CD4-positive, alpha-beta T cell (primary cell): ENCODE results near the gene INPPL1. TPM values are rescaled to one million over a fixed set of nuclear protein-coding genes. Genes with fewer than 3 reads are reported as not detected.
A peak's percentile ranks its signal among the peaks of the same experiment; 100 is the strongest.

ENCODE experiments used
- ATAC-seq: fragments of 200-7000 bp; cut with Tn5 transposase; one replicate; pipeline ENCODE4 v1.10.0; 2022; ENCODE audit warnings: mild to moderate bottlenecking; ENCODE audit not compliant: poor library complexity
- CTCF ChIA-PET: fragments of 350-600 bp; sonication (Branson Sonifier 250); formaldehyde crosslinking; loops from one replicate; lab custom pipeline; 2021; ENCODE audit warnings: antibody characterized with exemption, inconsistent platforms; lab: Charles Lee
- POLR2A ChIA-PET: fragments of 350-600 bp; sonication (Branson Sonifier 250); formaldehyde crosslinking; loops from one replicate; lab custom pipeline; 2021; ENCODE audit warnings: antibody characterized with exemption, inconsistent platforms; lab: Charles Lee
- DNase-seq, 14 experiments: peaks; one replicate each; pipeline ENCODE4 v3.0.0-alpha.2; 2013 to 2020; ENCODE audit warnings: mixed read lengths in 2 of 14
- H3K27ac ChIP-seq, 2 donors: one replicate each; pipeline versions ENCODE4 v1.5.1 to v1.7.0; 2013; ENCODE audit warnings: low read length in 2 of 2, low read depth in 1 of 2, mild to moderate bottlenecking in 1 of 2
- H3K27me3 ChIP-seq, 2 experiments: 1 replicate in 1 of 2; 2 replicates in 1 of 2; pipeline versions ENCODE4 v1.6.1 to v1.7.0; 2013; ENCODE audit warnings: low read length in 2 of 2, control low read depth in 1 of 2, mild to moderate bottlenecking in 1 of 2, moderate library complexity in 1 of 2; ENCODE audit not compliant: insufficient read depth in 2 of 2, control insufficient read depth in 1 of 2
- H3K36me3 ChIP-seq: one replicate; pipeline ENCODE4 v1.6.1; 2013; ENCODE audit warnings: low read length, control low read depth; ENCODE audit not compliant: insufficient read depth
- H3K4me1 ChIP-seq: one replicate; pipeline ENCODE4 v1.6.1; 2013; ENCODE audit warnings: low read length, control low read depth; ENCODE audit not compliant: insufficient read depth
- H3K4me3 ChIP-seq: one replicate; pipeline ENCODE4 v1.5.1; 2013; ENCODE audit warnings: mild to moderate bottlenecking, low read length, moderate library complexity
- H3K9me3 ChIP-seq, 2 experiments: 1 replicate in 1 of 2; 2 replicates in 1 of 2; pipeline versions ENCODE4 v1.6.1 to v1.7.0; 2013; ENCODE audit warnings: low read length in 2 of 2, mild to moderate bottlenecking in 2 of 2, control low read depth in 1 of 2, moderate library complexity in 1 of 2; ENCODE audit not compliant: control insufficient read depth in 1 of 2, insufficient read depth in 1 of 2
- H3K27ac Mint-ChIP-seq: one replicate; pipeline ENCODE4 v1.8.0; 2020; ENCODE audit warnings: mixed read lengths
- H3K27me3 Mint-ChIP-seq: one replicate; pipeline ENCODE4 v1.8.0; 2021; ENCODE audit warnings: mixed read lengths
- H3K36me3 Mint-ChIP-seq: one replicate; pipeline ENCODE4 v1.8.0; 2021; ENCODE audit warnings: low read depth, mixed read lengths
- H3K4me1 Mint-ChIP-seq: one replicate; pipeline ENCODE4 v1.8.0; 2021; ENCODE audit warnings: low read depth, mixed read lengths
- H3K4me3 Mint-ChIP-seq: one replicate; pipeline ENCODE4 v1.8.0; 2020; ENCODE audit warnings: mild to moderate bottlenecking, mixed read lengths
- H3K9me3 Mint-ChIP-seq: one replicate; pipeline ENCODE4 v1.8.0; 2020; ENCODE audit warnings: mixed read lengths
- intact Hi-C, 2 experiments: fragments of 100-400 bp; cut with DNase I in 1 of 2; cut with micrococcal nuclease in 1 of 2; formaldehyde crosslinking; loops; one replicate each; pipeline versions ENCODE4 v1.15.1 to v1.9.0; 2023 to 2025; cut with DNase I, micrococcal nuclease
- total RNA-seq, 174 experiments: library from RNA in 2 of 174; stranded (reverse) in 2 of 174; gene quantifications; one replicate each; pipeline ENCODE4 v1.2.3 and lab custom pipeline; 2021 to 2026
- TF ChIP-seq, protein P1 (sequence below): fragments of 200-600 bp; IDR thresholded peaks from one replicate; pipeline ENCODE4 v1.8.0; 2022; ENCODE audit warnings: antibody characterized with exemption, mild to moderate bottlenecking

Gene INPPL1
- total RNA-seq, 2 experiments from 2014 or later: 124 to 128 TPM

DNA sequence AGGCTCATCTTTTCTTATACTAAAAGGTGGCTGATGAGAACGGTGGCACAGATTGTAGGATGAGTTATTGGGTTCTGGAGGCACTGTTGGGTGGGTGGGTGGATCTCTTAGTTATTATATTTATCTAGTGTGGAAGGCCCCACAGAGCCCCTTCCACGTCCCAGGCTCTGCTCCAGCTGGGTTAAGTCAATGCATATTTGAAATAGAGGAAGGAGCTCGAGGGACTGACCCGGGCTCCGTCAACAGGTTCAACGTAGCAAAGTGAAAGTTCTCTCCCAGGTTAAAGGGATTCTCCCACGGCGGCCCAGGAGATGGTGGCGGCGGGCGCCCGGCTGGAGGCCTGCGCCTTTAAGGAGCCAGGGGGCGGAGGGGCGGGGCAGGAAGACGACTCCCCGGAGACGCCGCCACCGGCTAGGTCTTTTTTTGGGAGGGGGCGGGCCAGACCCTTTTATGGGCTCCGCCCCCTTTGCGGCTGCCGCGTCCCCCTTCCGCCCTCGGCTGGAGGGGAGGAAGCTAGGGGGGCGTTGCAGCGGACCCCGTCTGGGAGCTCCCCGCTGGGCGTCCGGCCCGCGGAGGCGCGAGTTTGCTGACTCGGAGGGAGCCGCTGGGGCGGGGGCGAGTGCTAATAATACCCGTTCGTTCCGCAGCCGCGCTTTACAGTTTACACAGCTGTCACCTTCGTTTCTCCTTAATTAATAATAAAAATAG lies 1.5 kb upstream of the INPPL1 start:
- Mint-ChIP-seq H3K4me3 (peak overlapping the region; percentile 98), H3K4me1 (peaks cover 32% of the 10 kb centered on the region), H3K9me3 (no peaks in the 10 kb centered on the region), H3K27ac (peak overlapping the region; percentile 95), H3K36me3 (peaks cover 15% of the 10 kb centered on the region), H3K27me3 (no peaks in the 10 kb centered on the region)
- intact Hi-C loops: loop anchor here (1.0 to 10.0 kb wide), 10 partner anchors 108 to 1422 kb away; partner anchors contain the start of genes ANAPC15 (in 2 of the 2), ATG16L2 (in 1 of the 2), CLPB (in 1 of the 2) and FCHSD2 (in 1 of the 2)
- peaks cover 4% of the 10 kb centered on the region for H3K36me3 ChIP-seq
- H3K4me1 ChIP-seq: peaks cover 35% of the 10 kb centered on the region
- H3K27ac ChIP-seq: peak overlapping the region; percentile 71 to 75
- no peaks in the 10 kb centered on the region for H3K27me3 ChIP-seq
- peak; percentile 76 for ATAC-seq
- no peaks in the 10 kb centered on the region for H3K9me3 ChIP-seq
- POLR2A ChIA-PET: interaction anchor here (0.9 to 3.8 kb wide), 10 partner anchors 14 to 1424 kb away, joined by 3 to 29 read pairs (median 4); partner anchors contain the start of genes ANAPC15, CLPB, RNF121 and XNDC1N
- peak; percentile 83 to 97 (median 94) for DNase-seq
- CTCF ChIA-PET: interaction anchor here (1.0 to 1.9 kb wide), 4 partner anchors 11 to 208 kb away, joined by 3 to 4 read pairs (median 4); no protein-coding TSS in a partner anchor
- TF ChIP-seq, protein P1, sequence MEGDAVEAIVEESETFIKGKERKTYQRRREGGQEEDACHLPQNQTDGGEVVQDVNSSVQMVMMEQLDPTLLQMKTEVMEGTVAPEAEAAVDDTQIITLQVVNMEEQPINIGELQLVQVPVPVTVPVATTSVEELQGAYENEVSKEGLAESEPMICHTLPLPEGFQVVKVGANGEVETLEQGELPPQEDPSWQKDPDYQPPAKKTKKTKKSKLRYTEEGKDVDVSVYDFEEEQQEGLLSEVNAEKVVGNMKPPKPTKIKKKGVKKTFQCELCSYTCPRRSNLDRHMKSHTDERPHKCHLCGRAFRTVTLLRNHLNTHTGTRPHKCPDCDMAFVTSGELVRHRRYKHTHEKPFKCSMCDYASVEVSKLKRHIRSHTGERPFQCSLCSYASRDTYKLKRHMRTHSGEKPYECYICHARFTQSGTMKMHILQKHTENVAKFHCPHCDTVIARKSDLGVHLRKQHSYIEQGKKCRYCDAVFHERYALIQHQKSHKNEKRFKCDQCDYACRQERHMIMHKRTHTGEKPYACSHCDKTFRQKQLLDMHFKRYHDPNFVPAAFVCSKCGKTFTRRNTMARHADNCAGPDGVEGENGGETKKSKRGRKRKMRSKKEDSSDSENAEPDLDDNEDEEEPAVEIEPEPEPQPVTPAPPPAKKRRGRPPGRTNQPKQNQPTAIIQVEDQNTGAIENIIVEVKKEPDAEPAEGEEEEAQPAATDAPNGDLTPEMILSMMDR: peak; percentile 22
- H3K4me3 ChIP-seq: peak overlapping the region; percentile 91

DNA sequence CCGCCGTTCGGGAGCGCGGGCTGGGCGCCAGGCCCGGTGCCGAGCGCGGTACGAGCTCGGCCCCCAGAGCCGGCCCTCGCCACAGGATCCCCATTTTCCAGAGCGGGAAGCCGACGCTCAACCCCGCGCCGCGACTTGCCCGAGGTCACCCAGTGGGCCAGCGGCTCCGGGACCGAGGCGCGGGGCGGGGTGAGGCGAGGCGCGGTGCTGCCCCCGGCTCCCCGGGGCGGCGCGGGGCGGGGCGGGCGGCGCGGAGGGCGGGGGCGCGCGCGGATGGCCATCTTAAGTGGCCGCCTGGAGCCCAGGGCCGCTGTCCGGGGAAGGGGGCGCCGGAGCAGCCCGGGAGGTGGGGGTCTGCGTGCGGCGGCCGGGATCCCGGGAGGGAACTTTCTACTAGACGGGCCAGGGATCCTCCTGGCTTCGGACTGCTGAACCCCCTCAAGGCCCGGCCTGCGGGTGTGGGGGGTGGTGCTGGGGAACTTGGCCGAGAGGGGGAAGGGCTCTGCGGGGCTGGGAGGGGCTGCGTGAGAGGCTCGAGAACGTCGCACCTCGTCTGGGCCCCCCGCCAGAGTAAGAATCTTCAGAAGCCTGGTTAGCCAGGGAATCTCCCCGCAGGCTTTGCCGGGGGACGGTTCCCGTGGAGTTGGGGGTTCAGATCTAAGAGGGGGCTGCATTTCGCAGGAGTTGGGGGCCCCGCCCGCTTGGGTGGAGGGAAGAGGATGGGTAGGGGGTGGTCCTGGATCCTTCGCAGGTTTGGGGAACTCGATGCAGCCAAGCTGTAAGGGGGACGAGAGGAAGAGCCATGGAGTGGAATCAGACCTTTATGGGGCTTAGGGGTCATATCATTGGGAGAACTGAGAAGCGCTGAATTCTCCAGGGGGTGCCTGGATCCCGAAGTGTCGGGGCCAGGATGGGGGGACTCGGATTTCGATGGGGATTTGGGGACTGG lies 678 bp upstream of the INPPL1 start:
- Mint-ChIP-seq H3K9me3 (no peaks in the 10 kb centered on the region), H3K36me3 (peaks cover 19% of the 10 kb centered on the region), H3K4me1 (peaks cover 32% of the 10 kb centered on the region), H3K27ac (peak overlapping the region; percentile 95), H3K4me3 (peak overlapping the region; percentile 98), H3K27me3 (no peaks in the 10 kb centered on the region)
- Histone ChIP-seq H3K4me1 (peaks cover 31% of the 10 kb centered on the region), H3K27me3 (no peaks in the 10 kb centered on the region), H3K4me3 (peak overlapping the region; percentile 91), H3K36me3 (peaks cover 12% of the 10 kb centered on the region), H3K27ac (peak overlapping the region; percentile 52 to 77), H3K9me3 (no peaks in the 10 kb centered on the region)
- intact Hi-C loops: loop anchor here (1.0 to 10.0 kb wide), 12 partner anchors 109 to 1421 kb away; partner anchors contain the start of genes ANAPC15 (in 2 of the 2), ATG16L2 (in 1 of the 2), CLPB (in 1 of the 2) and FCHSD2 (in 1 of the 2)
- ATAC-seq (peak; percentile 27), DNase-seq (peak in 13 of 14 experiments; percentile 26 to 79 (median 48))
- TF ChIP-seq, protein P1: no peak
- ChIA-PET POLR2A (interaction anchor here (0.6 to 3.8 kb wide), 13 partner anchors 10 to 1423 kb away, joined by 3 to 29 read pairs (median 4); partner anchors contain the start of genes ANAPC15, CLPB, RNF121 and XNDC1N), CTCF (interaction anchor here (1.0 to 1.9 kb wide), 4 partner anchors 12 to 207 kb away, joined by 3 to 4 read pairs (median 4); no protein-coding TSS in a partner anchor)
